ENCODE data around the gene ERAL1.

DNA sequence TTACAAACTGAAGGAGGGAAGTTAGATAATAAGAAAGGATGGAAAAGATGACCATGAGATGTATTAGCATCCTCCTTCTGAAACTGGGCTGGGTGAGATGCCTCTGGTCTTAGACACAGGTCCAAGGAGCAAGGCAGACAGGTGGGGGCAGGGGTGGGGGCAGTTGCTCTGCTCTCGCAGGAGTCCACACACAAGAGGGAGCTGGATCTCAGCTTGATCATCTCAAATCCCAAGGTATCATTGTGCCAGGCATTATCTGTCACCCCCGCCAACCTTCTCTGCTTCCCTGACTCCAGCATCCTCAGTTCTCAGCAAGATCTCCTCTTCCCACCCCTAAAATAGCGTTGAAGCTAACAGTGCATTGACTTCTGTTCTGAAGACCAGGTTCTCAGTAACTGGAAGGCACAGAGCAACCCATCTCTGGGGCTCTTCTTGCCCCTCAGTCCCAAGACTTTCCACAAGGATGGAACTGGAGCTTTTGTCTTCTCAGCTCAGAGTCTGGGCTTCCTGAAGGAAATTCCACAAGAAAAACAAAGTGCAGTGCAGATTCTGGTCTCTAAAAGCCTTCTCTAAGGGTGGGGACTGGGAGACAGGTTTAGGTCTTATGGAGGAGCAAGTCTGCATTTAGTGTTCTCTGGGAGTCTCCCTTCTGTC is 41.1 kb downstream of the ERAL1 start:
- no peak for TF ChIP-seq SUZ12 (IDR thresholded peaks at IDR 0.05; ENCODE audit: extremely low read depth, insufficient read depth, insufficient read length)
- no peak for TF ChIP-seq ZNF274 (IDR thresholded peaks at IDR 0.05; ENCODE audit: low read depth, low read length)

Data from NT2/D1 (cell line).